GM19324 (cell line): ENCODE measurements around the gene WFDC2.

Experiments
- ATAC-seq: cut with Tn5 transposase; IDR thresholded peaks from one replicate; pipeline ENCODE4 v1.9.1; 2021; ENCODE audit warnings: mild to moderate bottlenecking, moderate library complexity; ENCODE audit not compliant: unreplicated experiment, low FRiP score

The WFDC2 gene

DNA sequence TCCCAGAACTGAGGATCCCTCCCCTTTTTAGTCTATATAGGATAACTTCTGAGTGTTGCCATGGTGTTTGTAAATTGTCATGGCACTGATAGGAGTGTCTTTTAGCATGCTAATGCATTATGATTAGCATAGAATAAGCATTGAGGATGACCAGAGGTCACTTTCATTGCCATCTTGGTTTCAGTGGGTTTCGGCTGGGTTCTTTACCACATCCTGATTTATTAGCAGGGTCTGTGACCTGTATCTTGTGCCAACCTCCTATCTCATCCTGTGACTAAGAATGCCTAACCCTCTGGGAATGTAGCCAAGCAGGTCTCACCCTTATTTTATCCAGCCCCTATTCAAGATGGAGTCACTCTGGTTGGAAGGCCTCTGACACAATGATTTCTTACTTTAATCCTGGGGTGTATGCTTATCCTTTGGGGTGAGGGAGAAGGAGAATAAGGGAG, 19.6 kb downstream of the WFDC2 start:
- no peak for ATAC-seq

GRCh38 chr20:45495501-45495941, 26.0 kb downstream of the WFDC2 start:
- no peak for ATAC-seq

GRCh38 chr20:45496166-45496565, 26.6 kb downstream of the WFDC2 start:
- ATAC-seq: no peak

DNA sequence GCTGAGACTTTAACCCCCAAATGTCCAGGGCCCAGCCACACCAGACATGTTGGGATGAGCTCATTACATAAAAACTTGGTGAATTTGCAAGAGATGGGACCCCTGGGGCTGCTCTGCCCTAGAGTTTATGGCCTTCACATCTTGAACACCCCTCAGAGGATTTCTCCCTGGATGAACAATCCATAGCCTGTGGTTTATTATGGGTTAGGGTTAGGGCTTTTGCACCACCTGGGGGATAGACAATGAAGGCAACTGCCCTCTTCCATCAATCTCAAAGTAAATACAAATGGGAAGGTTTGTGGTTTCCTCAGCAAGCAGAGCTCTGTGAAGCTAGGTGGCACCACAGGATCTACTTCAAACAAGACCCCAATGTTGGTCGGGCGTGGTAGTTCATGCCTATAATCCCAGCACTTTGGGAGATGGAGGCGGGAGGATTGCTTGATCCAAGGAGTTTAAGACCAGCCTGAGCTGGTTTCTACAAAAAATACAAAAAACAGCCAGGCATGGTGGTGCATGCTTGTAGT, 28.5 kb downstream of the WFDC2 start:
- ATAC-seq: no peak

DNA sequence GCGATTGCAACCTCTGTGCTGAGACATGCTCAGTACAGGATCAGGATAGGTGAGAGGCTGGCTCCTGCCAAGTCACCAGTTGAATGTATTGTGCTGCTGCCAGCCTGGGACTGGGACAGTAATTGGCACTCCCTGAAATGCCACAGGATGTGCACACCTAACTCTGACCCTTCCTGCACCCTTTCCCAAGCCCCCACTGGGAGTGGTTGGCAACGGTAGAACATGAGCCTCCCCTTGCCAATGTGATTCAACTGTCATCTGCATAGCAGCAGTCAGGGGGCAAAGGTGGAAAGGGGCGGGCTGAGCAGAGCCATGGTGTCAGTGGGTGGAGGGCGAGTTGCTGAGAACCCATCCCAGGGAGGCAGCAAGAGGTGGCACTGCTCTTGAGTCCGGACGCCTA, 30.5 kb downstream of the WFDC2 start:
- no peak for ATAC-seq

DNA sequence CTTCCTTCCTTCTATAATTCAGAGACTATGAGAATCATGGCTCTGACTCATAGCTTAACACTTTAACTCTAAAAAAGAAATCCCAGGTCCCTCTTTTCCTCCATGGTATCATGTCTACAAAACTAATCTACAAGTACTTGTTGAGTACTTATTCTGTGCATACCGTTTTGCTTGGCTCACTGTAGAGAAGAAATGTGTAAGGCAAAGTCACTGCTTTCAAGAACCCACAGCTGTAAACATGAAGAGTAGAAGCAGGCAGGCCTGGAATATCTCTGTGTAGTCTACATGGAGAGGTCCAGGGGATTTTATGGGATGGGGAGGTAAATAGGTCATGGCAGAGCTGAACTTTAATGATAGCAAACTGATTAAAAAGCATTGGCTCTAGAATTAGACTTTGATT, 32.0 kb downstream of the WFDC2 start:
- no peak for ATAC-seq

- ATAC-seq: no peak
Measured at GRCh38 chr20:45502561-45502960, 33.0 kb downstream of the WFDC2 start.

GRCh38 chr20:45503403-45503802, 33.9 kb downstream of the WFDC2 start:
- no peak for ATAC-seq

DNA sequence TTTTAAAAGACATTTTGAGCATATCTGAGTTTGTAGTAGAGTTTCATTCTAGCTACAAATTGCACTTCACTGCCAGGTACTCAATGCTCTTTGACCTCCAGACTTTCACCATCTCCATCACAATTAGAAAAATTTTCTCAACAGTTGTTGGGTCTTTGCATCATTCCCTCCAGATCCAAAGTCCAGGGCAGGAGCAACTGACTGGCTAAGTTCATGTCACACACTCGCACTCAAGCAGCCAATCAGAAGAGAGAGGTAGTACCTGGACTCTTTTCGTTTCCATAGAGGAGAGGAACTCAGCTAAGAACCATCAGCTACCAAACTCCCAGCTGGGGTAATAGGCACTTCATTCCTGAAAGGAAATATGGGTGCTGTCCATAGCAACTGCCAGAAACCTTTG, 36.8 kb downstream of the WFDC2 start:
- ATAC-seq: no peak

DNA sequence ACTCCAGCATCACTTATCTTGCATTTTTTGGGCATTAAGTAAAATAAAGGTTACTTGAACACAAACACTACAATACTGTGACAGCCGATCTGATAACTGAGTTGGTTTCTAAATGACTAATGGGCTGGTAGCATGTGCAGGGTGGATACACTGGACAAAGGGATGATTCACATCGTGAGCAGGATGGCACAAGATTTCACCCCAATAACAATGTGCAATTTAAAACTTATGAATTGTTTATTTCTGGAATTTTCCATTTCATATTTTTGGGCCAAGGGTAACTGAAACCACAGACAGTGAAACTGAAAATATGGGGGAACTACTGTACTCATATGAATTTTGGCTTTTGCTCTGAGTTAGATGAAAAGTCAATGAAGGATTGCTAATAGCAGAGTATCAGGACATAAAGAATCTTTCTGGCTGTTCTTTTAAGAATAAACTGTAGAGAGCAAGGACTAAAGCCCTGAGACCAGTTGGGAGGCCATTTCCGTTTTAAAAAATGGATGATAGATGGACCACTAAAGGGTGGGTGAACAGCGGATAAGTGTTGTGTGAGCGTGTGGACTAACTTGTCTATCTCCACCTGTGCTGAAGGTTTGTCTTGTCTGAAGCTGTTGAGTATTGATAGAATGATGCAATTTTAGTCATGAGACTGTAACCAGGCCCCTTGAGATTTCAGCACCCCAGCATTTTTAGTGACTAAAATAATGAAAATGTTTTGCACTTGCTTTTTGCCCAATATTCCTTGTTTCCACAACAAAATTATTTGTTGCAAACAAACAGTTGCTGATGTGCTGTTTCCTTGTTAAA, 37.7 kb downstream of the WFDC2 start:
- ATAC-seq: no peak

DNA sequence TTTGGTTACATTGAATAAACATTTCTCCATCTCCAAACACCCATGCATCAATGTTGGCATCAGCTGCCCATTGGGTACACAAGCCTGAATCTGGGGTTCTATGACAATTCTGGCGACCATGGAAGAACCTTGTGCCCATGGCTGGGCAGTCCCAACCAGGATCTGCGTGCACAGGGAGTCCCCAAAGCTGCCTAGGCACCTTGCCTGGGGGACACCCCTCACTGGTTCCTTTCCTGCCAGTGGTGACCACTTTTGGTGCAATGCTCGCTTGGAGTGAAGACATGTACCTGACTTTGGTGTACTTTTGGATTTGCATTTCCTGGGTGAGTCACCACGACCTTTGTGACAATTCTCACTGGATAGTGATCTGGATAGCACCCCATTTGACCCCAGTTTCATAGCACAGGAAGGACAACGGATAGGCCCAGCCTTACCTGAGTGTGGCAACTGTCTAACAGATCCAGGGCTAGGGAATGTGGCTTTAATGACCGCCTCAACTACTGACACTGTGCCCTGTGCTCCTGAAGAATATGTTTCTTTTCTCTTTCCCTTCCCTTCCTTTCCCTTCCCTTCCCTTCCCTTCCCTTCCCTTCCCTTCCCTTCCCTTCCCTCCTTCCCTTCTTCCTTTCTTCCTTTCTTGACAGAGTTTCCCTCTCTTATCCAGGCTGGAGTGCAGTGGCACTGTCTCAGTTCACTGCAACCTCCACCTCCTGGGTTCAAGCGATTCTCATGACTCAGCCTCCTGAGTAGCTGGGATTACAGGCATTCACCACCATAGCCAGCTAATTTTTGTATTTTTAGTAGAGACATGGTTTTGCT, 38.7 kb downstream of the WFDC2 start:
- ATAC-seq: no peak

DNA sequence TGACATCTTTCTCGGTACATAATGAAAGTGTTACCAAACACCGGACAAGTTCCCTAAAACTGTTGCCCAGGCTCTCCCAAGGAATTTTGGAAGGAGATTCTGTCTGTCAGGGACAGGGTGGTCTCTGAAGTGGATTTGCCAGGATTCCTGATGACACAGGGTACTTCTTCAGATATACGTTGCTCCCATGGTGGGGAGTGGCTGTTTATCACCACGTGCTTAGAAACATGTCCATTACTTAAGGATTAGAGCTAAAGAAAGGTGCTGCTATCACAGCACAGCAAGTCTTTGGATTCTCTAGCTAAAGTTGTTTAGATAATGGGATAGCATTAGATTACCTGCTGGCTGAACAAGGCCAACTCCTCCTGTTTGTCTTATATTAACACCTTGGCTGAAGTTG, 39.5 kb downstream of the WFDC2 start:
- no peak for ATAC-seq

DNA sequence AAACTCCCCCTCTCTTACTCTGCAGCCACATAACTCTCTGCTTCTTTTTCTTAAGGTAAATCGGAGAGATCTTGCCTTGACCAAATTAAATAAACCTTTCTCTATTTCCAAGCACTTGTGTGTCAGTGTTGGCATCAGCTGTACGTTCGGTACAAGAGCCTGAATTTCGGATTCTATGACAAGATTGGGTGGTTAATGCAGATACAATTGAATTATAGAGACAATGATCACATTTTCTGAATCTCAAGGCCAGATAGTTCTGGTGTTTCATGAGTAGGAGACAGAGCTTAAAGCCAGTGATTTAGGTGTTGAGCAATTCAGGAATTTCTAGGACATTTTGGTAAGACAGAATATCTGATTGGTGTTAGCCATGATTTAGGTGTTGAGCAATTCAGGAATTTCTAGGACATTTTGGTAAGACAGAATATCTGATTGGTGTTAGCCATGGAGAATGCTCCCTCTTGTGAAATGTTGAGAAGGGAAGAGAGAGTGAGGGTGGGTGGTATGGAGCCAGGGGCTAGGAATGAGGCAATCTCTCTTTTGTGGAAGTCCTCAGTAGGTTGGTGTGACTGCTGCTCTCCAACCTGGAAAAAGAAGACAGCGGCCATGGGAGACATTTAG, 40.8 kb downstream of the WFDC2 start:
- ATAC-seq: no peak

- ATAC-seq: no peak
Measured at GRCh38 chr20:45515147-45515913, 45.8 kb downstream of the WFDC2 start, which contains the start of gene SPINT3. Gene SPINT3 (minus strand): TSS chr20:45515622. CDS start chr20:45515608, 14 bp downstream.

DNA sequence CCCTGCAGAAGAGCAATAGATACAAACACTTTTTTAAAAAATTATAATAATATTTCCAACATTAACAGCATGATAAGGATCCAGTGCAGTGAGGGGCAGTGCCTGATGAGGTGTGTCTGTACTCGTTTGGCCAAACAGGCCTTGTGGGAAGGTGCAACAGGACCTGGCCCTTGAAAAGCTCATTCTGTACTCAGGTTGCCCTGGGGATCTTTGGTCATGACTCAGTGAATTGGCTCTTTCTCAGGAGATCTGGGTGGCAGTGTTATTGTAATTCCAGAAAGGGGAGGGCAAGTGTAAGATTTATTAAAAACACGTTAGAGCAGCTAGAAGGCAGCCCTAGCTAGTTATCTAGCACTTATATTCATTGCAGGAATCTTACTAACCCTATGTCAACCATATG, 48.7 kb downstream of the WFDC2 start:
- ATAC-seq: no peak

- ATAC-seq: no peak
Measured at GRCh38 chr20:45523821-45524220, 54.3 kb downstream of the WFDC2 start.

- no peak for ATAC-seq
Measured at GRCh38 chr20:45527294-45527693, 57.7 kb downstream of the WFDC2 start.
